NCI-H510A treated with DMSO at 0.1 percent for 48 hours (cell line): Measurements from ENCODE around the gene SNED1.

ENCODE experiments used
- DNase-seq: peaks from one replicate; lab custom pipeline; 2025; lab: John Stamatoyannopoulos, UW

Gene SNED1

DNA sequence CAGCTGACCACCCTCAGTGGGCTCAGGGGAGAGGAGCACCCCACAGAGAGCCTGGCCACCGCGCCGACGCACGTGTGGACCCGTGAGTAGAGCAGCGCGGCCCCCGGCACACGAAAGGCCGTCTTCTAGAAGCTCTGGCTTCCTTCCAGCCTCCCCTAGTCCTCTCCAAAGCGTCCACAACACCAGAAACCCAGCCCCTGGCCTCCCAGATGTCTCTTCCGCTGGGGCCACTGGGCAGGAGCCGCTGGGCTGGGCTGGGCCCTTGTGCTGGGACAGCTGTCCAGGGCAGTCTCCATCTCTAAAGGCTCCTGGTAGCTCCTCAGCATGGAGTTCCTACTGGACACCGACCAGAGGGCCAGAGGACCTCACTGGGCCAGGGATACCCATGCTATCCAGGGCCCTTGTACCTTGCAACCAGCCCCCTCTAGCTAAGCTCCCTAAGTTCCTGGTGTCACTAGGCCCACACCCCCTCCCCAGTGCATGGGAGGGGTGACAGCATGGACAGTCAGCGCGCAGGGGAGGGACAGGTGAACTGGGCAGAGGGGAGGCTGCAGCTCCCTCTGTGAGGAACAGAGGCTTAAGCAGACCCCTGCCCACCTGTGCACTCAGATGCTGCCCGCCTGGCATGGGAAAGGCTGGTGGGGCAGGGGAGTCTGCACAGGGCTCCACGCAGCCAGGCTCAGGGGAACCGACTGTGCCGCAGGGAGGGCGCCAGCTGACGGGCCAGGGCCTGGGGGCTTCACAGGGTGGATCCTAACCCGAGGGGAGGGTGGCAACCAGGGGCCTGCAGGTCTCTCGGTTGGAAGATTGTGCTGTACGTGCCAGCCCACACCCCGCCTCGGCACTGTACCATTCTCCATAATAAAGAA, 70.8 kb downstream of the SNED1 start:
- DNase-seq, result no peak

- DNase-seq, result no peak
These were observed 71.4 kb downstream of the SNED1 start for GRCh38 chr2:241069821-241070281.

- DNase-seq, result no peak
These were observed 71.9 kb downstream of the SNED1 start for GRCh38 chr2:241070361-241070760.

DNA sequence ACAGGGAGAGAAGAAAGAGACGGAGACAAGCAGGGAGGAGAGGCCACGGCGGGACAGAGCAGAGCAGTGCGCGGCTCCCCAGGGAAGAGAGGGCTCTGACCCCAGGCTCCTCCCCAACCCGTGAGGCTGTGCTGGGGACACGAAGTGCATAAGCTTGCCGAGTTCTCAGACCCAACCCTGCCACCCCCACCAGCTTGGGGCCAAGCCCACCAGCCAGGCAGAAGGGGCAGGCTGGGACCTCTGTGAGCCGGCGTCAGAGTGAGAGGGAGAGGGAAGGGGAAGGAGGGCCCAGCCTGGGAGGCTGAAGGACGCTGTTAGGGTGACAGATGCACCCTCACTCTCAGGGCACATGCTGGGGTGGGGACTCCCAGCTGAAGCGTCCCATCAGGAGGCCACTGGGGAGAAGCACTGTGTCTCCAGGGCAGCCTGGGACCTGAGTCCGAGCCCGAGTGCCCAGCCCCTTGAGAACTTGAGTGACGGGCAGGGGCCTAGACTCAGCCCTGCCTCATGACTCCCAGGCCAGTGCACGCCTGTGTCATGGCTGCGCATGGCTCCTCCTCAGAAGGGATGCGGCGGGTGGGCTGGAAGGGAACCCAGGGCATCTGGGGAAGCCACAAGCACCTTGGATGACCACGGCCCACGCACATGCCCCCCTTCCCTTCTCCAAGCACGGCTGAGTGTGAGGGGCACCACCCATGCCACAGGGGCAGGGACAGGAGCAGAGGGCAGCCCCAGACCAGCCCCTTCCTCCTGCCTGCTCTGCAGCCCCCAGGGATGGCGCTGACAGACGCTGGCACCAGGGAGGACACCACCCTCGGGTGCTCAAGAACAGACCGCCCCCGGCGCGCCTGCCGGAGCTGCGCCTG, 72.6 kb downstream of the SNED1 start:
- no peak for DNase-seq

- DNase-seq, result no peak
These were observed 73.3 kb downstream of the SNED1 start for GRCh38 chr2:241071677-241072111.

DNA sequence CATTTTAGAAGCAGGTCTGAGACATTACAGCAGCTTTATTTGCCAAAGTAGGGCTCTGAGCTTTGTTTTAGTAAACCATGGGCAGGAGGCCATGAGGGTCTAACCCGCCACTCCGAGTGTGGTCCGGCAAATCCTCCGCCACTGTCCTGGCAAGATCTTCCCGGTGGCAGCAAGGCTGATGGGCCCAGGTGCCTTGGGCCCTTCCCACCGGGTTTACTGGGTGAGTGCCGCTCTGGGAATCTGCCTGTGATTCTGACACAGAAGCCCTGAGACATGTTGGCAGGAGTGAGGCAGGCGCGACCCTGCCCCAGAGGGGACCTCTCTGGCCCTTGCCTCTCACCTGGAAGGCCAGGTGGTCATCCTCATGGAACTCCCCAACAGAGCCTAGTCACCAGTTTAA, 73.7 kb downstream of the SNED1 start:
- DNase-seq, result no peak

GRCh38 chr2:241072553-241073165, 74.2 kb downstream of the SNED1 start:
- DNase-seq, result no peak

GRCh38 chr2:241073166-241074064, 75.0 kb downstream of the SNED1 start:
- DNase-seq, result no peak

- DNase-seq, result no peak
These were observed 75.8 kb downstream of the SNED1 start for GRCh38 chr2:241074065-241074818.

DNA sequence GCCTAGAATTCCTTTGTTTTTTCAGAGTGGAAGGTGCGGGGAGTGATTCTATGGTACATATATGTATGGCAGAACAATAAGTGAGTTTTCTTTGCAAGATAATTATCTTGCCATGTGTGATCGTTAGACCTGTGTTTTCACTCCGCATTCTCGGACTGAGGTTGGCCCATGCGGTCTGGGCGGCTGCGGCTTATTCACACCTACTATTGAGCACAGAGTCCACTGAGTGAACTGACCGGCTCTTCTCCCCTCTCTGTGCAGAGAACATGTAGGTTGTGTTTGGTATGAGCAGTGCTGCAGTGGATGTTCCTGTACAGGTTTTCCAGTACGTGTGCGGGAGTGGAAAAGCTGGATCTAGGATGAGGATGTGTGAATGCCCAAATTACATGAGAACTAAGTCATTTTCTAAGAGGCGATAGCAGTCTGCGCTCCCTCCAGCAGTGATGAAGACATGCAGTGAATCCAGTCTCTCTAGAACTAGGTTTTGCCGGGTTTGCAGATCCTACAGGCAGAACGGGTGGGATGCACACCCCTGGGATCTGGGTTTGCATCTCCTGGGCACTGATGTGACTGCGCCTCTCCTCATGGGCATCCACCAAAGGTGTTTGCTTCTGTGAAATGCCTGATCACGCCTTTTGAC, 76.6 kb downstream of the SNED1 start:
- no peak for DNase-seq

- DNase-seq, result no peak
These were observed 82.2 kb downstream of the SNED1 start for GRCh38 chr2:241080405-241081189.

GRCh38 chr2:241081190-241081642, 82.8 kb downstream of the SNED1 start:
- no peak for DNase-seq

DNA sequence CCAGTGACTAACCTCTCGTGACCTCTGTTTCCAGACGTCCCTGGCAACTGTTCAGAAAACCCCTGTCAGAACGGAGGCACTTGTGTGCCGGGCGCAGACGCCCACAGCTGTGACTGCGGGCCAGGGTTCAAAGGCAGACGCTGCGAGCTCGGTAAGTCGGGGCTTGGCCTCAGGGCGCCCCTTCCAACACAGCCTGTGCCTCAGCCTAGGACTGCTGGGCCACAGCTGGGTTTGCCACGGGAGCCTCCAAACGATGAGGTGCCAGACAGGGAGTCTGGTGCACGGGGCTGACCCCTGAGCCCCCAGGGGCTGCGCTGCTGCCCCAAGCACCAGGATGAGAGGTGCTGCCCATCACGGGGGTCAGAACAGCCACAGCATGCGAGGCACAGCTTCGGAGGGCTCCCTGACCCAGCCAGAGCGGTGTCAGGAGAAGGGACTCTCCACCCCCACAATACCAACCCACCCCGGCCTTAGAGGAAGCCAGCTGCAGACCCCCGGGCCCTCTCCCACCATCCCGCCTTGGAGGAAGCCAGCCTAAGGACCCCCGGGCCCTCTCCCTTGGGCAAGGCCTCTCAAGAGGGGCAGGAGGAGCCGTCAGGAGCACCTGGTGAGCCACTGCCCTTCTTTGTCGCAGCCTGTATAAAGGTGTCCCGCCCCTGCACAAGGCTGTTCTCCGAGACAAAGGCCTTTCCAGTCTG, 83.4 kb downstream of the SNED1 start:
- no peak for DNase-seq

- DNase-seq, result no peak
These were observed 84.1 kb downstream of the SNED1 start for GRCh38 chr2:241082341-241083090.

GRCh38 chr2:241083091-241083415, 84.6 kb downstream of the SNED1 start:
- DNase-seq, result no peak

DNA sequence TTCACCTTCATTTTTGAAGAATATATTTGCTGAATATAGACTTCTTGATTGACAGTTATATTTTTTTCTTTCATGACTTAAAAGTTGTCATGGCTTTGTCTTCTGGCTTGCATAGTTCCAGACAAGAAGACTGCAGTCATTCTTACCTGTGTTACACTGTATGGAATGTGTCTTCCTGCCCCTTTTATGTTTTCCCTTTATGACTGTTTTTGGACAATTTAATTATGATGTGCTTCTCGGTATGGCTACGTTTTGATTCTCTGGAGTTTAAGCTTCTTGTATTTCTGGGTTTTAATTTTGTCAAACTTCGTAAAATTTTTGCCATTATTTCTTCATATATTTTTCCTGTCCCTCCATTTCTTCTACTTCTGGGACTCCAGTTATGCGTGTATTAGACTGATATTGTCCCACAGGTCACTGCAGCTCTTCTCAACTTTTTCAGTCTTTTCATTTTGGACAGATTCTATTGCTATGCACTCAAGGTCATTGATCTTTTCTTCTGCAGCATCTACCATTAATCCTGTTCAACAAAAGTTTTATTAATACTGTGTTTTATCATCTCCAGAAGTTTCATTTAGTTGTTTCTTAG, 86.5 kb downstream of the SNED1 start:
- no peak for DNase-seq

DNA sequence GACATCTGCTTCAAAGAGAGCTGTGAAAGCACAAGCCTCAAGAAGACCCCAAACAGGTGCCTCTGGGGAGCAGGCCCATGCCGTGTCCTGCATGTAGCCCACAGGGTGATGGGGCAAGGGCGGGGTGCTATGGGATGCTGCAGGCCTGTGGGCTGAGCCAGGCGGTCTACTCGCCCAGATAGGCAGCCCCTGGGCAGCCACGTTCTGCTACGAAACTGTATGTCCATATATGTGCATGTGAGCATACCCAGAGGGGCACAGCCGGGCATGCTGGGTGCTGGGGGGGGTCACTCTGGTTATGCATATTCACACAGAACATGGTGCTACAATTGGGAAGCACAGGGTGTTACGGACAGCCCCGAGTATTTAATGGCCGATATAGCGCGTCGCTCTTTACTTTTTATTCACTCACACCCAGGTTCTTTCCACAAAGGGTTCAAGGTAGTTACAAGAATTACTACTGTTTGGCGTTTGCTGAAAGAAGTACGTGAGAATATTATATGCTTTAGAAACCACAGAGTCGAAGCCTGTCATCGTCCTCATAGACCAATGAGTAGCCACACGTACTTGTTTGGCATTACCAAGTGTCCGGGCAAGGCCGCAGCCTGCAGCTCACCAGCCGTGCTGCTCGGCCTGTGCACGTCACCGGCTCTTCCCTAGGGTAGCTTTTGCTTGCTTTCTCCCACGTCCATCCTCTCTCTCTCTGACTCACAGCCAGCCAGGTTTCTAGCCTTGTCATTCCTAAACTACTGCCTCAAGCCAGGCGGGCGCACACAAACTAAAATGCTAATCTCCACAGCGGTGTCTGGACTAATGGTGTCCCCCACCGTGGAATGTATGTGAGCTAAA, 89.2 kb downstream of the SNED1 start:
- no peak for DNase-seq
